Stimulated activated CD8-positive, alpha-beta memory T cell treated with anti-CD3 and anti-CD28 coated beads, Interleukin-2, amount 100 ng/mL, for 48 hours (primary cell): ENCODE results near the gene DLGAP4.

Experiments
- DNase-seq, 2 donors: peaks; one replicate each; pipeline ENCODE4 v3.0.0-alpha.2; 2020; ENCODE audit warnings: low read depth in 2 of 2

DLGAP4 gene

DNA sequence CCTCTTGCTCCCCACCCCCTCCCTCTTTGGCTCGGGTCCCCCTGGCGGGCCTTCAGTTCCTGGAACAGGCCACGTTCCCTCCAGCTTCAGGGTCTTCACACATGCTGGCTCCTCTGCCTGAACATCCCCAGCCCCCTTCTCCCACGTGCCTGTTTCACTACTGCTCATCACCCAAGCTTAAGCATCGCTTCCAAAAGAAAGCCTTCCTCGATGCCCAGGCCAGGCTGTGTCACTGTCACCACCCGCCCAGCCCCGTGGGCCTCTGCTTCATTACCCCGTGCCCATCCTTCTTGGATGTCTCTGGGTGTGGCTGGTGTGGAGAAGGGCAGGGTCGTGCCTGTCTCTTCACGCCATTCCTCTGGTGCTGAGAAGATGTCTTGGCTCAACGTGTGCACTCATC lies 2.8 kb downstream of the DLGAP4 start:
- DNase-seq = no peak

DNA sequence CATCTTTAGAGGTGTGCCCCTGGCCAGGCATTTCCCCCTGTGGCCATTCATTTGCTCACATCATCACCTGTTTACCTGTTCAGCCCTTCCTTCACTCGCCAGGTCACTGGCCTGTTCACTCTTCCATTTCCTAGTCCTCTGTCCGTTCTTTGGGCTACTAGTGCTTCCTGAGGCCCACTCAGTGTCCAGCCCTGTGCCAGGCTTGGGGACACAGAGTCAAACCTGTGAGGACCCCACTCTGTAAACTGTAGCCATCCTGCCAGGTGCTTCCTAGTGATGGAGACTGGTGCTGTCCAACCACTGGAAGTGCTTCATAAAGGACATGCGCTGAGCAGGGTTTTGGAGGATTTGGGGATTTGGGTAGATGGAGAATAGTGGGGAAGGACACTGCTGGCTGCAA lies 3.5 kb downstream of the DLGAP4 start:
- no peak for DNase-seq

DNA sequence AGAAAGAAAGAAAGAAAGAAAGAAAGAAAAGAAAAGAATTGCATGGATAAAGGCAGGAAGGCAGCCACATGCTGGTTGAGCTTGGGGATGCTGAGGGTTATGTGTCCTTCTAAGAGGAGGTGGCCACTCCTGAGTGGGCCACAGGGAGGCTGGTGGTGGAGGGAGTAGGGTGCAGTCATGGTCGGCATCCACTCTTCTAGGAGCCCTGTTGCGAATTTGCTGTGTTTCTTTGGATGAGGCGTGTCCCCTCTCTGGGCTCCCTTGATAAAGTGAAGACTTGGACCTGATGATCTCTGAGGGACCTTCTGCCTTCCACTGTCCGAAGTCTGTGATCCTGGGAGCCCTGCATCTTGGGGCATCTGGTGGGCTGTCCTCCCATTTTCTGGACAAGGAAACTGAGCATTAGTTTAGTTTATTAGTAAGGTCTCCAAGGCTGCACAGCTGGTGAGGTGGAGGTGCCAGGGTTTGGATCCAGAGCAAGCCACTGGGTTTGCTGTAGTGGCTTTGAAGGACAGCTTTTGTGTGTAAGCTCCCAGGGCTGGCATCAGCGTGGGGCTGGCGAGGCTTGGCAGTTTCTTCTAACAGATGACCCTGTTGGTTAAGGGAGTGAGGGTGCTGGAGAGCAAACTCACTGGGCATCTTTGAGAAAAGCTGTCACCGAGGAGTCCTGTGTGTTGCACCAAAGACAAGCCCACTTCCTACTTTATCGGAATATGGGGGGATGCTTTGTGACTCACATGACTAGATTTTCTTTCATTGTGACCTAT lies 4.3 kb downstream of the DLGAP4 start:
- DNase-seq = no peak

DNA sequence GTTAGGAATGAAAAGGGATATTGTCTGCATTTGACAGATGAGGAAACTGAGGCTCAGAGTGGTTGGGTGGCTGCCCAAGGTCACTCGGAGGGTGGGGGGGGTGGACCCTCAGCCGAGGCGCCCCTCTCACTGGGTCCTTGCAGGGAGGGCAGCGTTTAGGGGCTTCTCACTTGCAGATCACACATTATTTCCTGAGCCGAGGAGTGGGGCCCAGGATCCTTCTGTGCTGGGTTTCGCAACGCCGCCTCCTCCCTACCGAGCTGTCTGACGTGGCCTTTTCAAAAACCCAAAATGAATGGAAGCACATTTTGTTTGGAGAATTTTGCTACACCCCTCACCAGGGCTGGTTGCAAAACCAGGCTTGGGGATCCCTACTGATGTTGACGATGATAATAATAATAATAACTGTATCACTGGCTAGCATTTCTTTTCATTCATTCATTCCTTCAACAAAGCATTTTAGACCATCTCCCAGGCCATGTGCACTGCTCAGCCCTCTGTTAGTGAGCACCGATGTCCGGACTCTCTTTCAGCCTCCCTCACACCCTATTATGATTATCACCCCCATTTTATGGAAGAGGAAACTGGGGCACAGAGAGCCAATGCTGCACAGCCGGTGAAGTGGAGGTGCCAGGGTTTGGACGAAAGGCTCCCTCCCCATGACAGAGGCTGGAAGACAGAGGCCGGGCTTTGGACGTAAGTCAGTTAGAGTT lies 5.2 kb downstream of the DLGAP4 start:
- no peak for DNase-seq

DNA sequence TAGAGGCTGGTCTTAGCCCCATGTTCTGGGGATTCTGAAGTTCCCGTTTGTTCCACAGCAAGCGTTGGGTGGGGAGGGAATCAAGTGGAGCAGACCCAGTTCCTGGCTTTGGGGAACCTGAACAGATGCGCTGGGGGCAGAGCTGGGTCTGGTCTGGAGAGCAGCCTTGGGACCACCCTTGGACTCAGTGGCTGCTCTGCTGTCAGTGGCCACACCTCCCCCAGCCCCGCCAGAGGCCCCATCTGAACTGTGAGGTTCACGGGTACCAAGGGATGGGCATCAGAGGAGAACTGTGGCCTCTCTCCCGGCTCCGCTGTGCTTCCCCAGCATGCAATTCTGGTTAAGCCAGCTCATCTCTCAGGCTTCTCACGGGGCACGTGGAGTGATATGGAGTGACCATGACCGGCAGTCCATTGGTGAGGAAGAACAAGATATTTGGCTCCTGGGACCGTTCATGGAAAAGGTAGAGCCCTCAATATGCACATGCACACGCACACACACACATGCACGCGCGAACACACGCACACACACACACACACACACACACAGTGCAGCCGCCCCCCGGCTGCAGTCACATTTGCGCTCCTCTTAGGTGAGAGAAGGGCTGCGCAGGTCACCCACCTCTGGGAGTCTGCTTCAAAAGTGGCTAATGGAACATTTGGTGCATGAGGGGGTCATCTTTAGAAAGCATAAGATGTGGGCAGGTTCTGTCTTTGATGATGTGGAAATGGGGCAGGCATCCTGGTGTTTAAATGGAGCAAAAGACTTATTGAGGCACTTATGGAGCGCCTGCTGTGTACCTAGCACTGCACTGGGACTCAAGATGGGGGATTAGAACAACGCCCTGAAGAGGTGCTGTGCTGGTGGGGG lies 6.0 kb downstream of the DLGAP4 start:
- no peak for DNase-seq

DNA sequence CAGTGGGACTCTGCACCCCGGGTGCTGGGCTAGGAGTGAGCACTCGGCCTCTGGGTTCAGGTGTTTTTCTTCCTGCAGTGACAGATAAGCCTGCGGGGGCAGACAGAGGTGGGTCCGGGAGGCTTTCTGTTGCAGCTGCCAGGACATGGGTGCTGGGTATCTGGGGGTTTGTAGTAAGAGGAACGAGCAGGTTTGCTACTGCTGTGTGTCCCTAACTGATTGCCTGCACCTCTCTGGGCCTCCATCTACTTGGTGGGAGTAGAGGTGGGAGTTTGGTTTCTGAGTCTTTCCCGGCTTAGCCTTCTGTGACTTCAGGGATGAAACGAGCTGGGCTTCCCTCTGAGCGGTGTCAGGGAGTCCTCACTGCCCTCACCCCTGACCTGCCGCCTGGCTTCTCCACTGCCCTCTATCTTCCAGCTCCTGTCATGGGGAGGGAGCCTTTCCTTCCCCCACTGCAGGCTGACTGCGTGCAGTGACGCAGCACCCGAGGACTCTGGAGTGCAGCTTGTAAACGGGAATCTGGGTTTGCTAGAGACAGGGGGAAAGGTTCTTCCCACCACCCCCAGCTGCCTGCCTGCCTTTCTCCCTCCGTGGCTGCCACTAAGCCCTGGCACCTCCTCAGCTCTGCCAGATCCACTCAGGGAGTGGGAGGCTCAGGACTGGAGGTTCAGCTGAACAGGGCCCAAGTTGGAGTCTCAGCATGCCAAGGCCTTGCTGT lies 6.7 kb downstream of the DLGAP4 start:
- no peak for DNase-seq

DNA sequence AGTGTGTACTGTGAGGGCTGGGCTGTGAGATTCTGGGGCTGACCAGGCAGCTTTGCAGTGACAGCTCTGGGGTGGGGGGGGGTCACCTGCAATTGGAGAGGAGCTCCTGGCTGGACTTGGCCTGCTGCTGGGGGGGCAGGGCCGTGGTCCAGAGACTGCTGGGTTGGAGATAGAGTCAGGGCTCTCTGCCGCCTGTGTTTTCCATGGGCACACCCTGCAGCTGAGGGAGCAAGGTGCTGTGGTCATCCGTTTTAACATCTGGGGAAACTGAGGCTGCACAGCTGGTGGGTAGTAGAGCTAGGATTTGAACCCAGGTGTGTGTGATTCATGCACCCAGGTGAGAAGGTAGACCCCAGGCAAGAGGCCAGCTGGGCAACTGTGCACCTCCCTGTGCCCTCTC lies 7.3 kb downstream of the DLGAP4 start:
- DNase-seq = no peak

DNA sequence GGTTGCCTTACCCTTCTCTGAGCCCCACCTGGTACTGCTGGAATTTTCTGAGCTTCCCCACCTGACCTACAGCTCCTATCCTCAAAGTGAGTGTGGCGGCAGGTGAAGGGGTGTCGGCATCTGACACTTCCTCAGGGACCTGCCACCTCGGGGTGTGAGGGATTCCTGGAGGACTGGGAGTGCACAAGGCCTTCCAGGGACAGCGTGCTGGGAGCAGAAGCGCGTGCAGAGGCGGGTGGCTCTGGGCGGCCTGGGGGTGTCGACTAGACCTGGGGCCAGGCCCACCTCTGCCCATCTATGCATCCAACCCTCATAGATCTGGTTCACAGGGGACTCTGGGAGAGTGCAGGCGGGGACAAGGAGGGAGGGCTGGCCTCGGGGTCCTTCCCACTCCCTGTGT lies 7.8 kb downstream of the DLGAP4 start:
- no peak for DNase-seq

DNA sequence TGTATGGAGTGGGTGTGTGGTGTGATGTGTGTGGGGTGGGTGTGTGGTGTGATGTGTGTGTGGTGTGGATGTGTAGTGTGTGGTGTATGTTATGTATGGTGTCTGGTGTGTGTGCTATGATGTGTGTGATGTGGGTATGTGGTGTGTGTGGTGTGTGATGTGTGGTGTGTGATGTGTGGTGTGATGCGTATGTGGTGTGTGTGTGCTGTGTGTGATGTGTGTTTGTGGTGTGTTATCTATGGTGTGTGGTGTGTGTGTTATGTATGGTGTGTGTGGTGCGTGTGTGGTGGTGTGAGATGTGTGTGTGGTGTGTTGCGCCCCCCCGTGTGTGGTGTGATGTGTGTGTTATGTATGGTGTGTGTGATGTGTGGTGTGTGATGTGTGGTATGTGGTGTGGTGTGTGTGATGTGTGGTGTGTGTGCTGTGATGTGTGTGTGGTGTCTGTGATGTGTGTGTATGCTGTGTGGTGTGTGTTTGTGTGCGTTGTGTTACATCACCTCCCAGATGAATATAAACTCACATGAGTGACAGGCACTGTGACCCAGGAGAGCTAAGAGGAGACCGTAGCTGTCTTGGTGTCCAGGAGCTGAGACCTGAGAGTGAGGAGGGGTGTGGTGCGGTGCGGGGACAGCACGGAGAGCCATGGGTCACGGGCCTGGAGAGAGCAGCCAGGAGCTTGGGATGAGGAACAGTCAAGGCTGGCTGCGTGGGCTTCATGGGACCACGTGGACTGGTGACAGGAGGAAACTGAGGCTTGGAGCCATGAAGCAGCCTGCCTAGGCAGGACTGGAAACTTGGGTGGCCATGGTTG lies 8.8 kb downstream of the DLGAP4 start:
- DNase-seq = no peak

DNA sequence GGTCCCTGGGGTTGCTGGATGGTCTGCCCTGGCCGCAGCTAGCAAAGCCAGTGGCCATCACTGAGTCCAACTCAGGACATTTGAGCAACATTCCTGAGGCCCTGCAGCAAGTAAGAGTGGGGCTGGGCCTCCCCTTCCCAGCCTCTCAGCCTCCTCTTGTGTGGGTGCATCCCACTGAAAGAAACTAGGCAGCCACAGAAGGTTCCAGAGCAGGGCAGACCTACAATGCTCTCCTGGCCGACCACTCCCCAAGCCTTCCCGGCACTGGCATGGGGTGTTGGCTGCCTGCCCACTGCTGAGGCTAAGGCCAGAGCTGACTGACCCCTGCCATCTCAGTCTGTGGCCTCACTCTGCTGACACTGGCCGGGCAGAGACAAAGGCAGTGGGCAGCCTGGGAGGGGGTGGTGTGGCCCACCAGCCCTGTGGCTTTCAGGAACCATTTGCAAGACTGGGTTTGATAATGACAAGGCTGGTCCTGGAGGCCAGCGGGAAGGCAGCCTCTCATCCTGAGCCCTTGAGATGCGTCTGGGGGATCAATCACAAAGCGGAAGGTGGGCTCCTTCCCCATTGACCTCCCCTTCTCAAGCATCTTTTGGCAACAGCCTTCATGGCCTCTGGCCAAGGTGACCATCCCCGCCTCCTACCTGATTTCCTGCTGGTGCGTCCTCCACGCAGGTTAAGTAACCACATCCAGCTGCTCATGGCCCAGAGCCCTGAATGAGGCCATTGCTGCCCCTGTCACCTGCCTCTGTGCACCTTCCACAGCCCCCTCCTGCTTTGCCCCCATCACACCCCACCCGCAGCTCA lies 9.6 kb downstream of the DLGAP4 start:
- DNase-seq = no peak

DNA sequence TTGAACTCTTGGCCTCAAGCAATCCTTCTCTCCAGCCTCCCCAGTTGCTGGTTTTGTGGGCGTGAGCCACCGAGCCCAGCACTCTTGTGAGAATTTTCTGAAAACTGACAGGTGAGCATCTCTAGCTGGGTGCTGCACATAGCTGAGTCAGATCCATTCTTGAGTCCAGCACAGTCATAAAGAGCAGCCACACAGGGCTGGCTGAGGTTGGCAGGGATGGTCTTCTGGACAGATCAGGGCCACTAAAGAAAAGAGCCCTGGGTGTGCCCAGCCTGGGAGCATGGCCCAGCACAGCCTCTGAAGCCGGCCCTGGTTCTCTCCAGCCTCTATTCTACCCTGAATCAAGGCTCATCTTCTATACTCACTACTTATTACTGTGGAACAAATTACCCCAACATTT lies 11.5 kb downstream of the DLGAP4 start:
- no peak for DNase-seq

DNA sequence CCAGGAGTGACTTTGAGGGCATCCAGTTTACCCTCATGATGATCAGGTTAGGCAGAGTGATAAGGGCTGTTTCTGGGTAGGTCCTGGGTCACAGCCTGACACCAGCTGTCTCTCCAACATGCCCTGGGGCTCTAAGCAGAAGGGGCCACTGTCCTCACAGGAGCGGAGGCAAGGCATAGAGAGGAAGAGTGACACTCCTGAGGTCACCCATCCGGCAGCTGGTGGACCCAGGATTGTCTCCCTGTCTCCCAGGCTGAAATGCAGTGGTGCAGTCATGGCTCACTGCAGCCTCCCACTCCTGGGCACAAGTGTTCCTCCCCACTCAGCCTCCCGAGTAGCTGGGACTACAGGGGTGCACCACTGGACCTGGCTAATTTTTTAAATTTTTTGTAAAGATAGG lies 12.0 kb downstream of the DLGAP4 start:
- DNase-seq = no peak

DNA sequence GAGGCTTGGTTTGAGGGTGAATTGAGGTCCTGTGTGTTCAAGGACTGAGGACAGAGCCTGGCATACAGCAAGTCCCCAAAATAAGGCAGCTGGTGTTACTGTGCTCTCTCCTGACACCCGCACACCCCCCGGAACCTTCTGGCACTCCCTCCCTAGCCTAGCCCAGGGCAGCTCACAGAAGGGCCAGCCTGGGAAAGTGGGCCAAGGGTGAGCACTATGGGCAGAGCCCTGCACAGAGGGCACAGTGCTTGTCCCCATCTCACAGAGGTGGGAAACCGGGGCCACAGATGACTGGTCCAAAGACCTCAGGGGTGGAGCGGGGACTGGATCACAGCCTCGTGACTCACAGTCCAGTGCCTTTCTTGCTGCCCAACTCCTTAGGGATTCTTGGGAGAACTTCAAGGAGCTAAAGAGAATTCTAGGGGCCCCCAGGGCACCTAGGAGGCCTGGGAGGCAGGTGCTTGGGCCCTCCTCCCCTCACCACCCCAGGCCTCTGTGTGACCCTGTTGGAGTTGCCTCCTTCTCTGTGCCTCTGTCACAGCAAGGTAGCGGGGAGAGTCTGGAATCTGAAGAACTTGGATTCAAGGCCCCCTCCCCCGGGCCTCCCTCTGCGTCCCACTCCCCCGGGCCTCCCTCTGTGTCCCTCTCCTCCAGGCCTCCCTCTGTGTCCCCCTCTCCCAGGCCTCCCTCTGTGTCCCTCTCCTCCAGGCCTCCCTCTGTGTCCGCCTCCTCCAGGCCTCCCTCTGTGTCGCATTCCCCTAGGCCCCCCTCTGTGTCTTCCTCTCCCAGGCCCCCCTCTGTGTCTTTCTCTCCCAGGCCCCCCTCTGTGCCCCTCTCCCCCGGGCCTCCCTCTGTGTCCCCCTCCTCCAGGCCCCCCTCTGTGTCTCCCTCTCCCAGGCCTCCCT lies 13.5 kb downstream of the DLGAP4 start:
- DNase-seq = no peak

DNA sequence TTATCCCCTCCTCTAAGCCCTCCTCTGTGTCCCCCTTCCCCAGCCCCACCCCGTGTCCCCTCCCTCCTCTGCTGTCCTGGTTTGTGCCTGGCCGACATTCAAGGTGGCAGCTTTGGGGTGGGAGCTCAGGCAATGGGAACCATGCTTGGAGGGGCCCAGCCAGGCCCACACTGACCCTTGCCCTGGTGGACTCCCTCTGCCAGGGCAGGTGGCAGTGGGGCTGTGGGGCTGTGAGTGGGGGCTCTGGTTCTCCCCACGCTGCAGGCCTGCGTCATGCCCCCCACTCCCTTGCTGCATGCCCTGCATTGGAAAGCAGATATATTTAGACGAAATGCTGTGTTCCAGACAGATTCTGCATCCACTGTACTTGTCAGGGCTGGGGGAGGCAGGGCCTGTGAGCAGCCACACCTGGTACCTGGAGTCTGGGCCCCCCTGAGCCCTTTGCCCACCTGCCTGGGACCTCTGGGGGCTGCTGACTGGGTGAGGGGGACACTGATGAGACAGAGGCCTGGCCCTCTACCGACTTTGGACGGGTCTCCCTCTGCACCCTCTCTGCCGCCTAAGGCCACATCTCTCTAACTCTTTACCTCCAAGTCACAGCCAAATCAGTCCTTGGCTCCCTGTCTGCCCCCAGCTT lies 14.2 kb downstream of the DLGAP4 start:
- DNase-seq = no peak

DNA sequence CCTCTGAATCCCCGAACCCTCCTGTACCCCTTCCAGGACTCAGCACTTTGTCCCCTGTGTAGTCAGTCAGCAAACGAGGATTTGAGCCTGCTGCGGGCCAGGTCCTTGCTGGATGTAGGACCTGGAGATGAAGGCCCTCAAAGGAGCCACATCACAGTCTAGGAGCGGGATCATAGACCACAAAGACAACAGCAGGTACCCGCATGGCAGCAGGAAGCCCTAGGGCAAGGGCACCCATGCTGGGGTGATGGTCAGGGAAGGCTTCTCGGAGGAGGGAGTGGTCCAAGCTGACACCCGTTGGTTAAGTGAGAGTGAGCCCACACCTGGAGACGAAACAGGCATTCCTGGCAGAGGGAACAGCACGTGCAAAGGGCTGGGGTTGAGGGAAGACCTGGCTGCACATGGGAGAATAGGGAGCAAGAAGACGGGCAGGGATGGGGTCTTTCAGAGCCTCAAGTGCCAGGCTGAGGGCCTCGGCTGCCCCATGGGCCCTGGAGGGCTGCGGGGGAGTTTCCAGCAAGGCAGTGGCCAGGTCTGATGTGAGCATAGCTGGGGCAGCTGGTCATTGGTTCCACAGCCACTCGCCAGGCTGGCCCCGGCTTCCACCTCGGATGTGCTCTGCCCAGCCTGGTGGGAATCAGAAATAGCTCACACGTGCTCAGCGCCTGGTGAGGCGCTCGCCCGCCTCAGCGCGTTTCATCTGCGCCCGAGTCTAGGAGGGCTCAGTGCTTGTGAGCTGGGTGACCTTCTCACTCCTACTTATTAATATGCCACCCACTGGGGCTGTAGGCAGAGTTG lies 15.0 kb downstream of the DLGAP4 start:
- DNase-seq = no peak

DNA sequence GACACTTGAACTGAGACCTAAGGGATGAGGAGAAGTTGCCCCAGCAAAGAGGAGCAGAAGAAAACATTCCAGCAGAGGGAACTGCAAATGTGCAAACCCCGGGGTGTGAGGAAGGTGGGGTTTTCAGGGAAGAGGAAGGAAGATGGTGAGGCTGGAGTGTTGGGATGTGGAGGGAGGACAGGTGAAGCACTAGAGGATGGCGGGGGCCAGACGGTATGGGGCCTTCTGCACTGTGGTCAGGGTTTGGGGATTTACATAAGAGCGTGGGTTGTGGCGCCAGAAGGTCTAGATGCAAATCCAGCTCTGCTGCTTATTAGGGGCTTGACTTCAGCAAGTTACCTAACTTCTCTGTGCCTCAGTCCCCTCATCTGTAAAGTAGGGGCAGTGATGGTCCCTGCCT lies 16.0 kb downstream of the DLGAP4 start:
- no peak for DNase-seq

DNA sequence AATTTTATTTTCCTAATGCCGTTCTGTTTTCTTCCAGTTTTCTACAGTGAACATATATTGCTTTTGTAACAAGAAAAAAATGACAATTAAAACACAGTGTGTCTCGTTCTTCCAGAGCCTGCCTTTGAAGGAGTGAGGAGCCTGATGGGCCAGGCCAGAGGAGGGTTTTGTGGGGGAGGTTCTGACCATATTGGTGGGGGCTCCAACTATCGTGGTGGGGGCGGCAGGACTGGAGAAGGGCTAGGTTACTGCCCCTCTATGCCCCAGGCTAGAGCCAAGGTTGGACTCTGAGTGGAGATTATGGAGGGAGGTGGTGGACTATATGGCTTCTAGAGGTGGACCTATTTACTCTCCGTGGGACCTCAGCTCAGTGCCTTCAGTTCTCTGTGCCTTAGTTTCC lies 24.0 kb downstream of the DLGAP4 start:
- no peak for DNase-seq

DNA sequence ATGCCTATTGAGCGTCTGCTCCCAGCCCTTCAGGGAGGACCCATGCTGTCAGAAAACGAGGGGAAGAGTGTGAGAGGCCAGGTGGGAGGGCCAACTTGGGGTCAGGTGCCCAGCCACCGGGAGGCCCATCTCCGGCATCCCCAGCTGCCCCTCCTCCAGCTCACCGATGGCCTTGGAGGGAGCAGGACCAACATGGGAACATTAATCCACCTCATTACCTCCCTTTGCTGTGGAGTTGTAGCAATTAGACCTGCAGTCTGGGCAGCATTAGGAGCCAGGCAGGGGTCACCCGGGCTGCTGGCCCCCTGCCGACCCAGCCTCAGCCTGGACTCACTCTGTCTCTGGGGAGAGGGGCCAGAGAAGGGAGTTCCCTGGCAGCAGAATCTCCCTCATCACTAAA lies 25.1 kb downstream of the DLGAP4 start:
- no peak for DNase-seq
